ENCODE data around the gene NOM1.

GRCh38 chr7:156948361-156948760, 1.2 kb upstream of the NOM1 start:
- TF ChIP-seq POLR2A (IDR thresholded peaks at IDR 0.05; ENCODE audit: extremely low read depth, insufficient read length) (no peak), CTCF (IDR thresholded peaks at IDR 0.05; ENCODE audit: low read depth, low read length) (no peak), MAX (IDR thresholded peaks at IDR 0.05; ENCODE audit: low read depth, low read length) (no peak), MYC (IDR thresholded peaks at IDR 0.05; ENCODE audit: low read depth, low read length) (no peak)

Measured in NB4 (cell line).